NCI-H2196 treated with DMSO at 0.1 percent for 48 hours (cell line): ENCODE measurements around the gene JAML.
A peak's percentile ranks its signal among the peaks of the same experiment; 100 is the strongest.

Experiments
- DNase-seq: peaks from one replicate; lab custom pipeline; 2025; ENCODE audit not compliant: unreplicated experiment; lab: John Stamatoyannopoulos, UW

The JAML gene

GRCh38 chr11:118148856-118149255, 76.0 kb downstream of the JAML start:
- no peak for DNase-seq

GRCh38 chr11:118148240-118148639, 76.6 kb downstream of the JAML start:
- no peak for DNase-seq

- no peak for DNase-seq
These were observed 77.3 kb downstream of the JAML start for GRCh38 chr11:118147502-118147901.

- no peak for DNase-seq
These were observed 78.3 kb downstream of the JAML start for GRCh38 chr11:118146554-118146953.

GRCh38 chr11:118145285-118146227, 79.3 kb downstream of the JAML start:
- peak; percentile 83 for DNase-seq

GRCh38 chr11:118144301-118145268, 80.2 kb downstream of the JAML start:
- no peak for DNase-seq
